GM21619 (cell line): ENCODE measurements around the gene LEO1.
A peak's percentile ranks its signal among the peaks of the same experiment; 100 is the strongest.
"Not testable (repeated sequence)": the region's sequence is repeated elsewhere in the genome, so short reads cannot be mapped to it uniquely, and the experiment has no call there.

Experiments
- ATAC-seq: cut with Tn5 transposase; IDR thresholded peaks from one replicate; pipeline ENCODE4 v1.9.1; 2021; ENCODE audit not compliant: unreplicated experiment

The LEO1 gene

DNA sequence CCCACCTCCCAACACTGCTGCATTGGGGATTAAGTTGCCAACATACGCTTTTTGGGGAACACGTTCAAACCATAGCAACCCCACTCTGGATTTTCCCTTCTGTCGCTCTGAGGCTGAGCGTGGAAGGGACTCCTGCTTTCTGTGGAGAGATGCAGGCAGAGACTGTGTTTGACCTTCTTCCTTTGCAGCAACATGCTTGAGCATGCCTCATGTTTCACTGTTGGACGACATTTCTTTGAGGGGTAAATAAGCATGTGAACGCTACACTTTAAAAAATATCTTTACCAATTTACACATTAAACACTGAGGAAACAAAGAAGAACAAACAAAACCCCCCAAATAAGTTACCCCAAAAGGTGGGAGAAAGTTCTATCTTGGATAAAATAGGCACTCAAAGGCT, 33.2 kb upstream of the LEO1 start:
- ATAC-seq = no peak

- no peak for ATAC-seq
These were observed 32.1 kb upstream of the LEO1 start for GRCh38 chr15:52003710-52004109.

DNA sequence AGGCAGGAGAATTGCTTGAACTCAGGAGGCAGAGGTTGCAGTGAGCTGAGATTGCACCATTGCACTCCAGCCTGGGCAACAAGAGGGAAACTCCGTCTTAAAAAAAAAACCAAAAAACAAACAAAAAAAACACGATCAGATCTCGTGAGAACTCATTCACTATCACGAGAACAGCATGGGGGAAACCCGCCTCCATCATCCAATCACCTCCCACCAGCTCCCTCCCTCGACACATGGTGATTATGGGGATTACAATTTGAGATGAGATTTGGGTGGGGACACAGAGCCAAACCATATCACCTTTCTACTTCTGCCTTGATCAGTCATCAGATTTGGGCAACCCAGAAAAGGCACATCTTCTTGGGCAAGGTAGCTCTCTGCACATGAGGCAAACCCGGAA, 31.5 kb upstream of the LEO1 start:
- not testable (repeated sequence) for ATAC-seq

- no peak for ATAC-seq
These were observed 30.8 kb upstream of the LEO1 start for GRCh38 chr15:52002351-52002750.

- ATAC-seq = no peak
These were observed 21.4 kb upstream of the LEO1 start for GRCh38 chr15:51992953-51993352.

DNA sequence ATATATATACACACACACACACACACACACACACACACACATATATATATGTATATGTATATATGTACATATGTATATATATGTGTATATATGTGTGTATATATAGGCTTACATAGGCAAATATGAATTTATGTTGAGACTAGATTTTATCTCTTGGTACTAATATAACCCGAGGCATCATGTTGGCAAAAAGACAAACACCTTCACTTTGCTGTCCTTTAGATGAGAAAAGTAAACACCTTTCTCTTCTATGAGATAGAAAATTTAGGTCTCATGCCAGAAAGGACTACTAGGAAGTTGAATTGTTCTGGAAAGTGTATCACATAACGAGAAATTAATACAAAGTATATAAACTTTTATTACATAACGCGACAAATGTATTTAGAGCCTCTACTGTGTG, 19.6 kb upstream of the LEO1 start:
- no peak for ATAC-seq

GRCh38 chr15:51982770-51983103, 11.2 kb upstream of the LEO1 start:
- ATAC-seq = no peak

- ATAC-seq = peak; percentile 90
These were observed 10.6 kb upstream of the LEO1 start for GRCh38 chr15:51982013-51982769.

DNA sequence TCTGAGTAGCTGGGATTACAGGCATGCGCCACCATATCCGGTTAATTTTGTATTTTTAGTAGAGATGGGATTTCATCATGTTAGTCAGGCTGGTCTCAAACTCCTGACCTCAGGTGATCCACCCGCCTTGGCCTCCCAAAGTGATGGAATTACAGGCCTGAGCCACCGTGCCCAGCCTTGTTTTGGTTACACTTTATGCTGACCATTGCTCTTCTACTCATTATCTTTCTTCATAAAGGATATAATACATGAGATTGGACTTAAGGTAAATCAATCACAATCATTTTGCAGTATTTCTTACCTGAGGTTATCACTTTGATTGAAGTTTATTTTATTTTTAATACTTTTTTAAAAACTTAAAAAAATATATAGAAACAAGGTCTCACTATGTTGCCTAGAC, 2.2 kb upstream of the LEO1 start:
- ATAC-seq = no peak

DNA sequence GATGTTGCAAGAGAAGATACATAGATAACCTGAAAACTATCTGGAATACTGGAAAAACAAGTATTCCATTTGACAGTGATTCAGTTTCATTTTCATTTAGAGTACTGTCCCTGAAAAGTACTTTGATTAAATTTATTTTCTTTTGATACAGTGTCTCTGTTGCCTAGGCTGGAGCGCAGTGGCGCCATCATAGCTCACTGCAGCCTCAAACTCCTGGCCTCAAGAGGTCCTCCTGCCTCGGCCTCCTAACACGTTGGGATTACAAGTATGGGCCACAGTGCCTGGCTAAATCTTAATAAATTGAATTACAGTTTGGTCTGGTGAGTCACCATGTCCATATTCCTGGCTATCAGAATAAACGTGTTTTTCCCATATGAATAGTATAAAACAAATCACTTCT, 1.6 kb upstream of the LEO1 start:
- no peak for ATAC-seq

DNA sequence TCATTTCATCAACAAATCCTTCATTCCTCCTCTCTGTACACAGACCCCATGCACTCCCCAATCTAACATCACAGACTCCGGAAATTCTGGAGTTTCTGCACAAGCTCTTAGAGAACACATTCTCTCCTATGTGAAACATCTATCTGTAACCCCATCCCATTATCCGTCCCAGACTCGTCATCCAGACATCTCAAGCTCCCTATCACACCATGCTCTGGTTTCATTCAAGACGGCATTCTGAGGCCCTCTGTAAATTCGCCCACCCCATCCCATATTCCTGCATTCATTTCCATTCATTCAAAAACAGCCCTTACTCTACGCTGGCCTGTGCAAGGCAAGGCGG, 575 bp downstream of the LEO1 start:
- ATAC-seq = no peak

DNA sequence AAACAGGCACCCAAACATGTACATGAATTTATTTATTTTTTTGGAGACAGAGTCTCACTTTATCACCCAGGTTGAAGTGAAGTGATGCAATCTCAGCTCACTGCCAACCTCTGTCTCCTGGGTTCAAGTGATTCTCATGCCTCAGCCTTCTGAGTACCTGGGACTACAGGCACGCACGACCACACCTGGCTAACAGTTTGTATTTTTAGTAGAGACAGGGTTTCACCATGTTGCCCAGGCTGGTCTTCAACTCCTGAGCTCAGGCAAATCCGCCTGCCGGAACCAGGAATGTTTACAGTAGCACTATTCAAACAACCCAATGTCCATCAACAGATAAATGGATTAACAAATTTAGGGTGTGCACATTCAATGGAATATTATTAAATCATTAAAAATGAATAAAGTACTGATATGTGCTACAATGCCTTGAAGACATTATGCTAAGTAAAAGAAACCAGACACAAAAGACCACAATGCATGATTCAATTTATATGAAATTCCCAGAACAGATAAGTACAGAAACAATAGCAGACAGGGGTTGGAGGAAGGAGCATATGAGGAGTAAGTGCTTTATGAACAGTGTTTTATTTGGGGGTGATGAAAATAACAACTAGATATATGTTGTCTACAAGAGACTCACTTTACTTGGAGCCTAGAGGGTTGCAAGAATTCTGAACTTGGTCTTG, 1.3 kb downstream of the LEO1 start:
- ATAC-seq = no peak

GRCh38 chr15:51969728-51970127, 1.9 kb downstream of the LEO1 start:
- ATAC-seq = no peak

GRCh38 chr15:51967583-51967982, 4.0 kb downstream of the LEO1 start:
- no peak for ATAC-seq

GRCh38 chr15:51966192-51966591, 5.4 kb downstream of the LEO1 start:
- no peak for ATAC-seq

DNA sequence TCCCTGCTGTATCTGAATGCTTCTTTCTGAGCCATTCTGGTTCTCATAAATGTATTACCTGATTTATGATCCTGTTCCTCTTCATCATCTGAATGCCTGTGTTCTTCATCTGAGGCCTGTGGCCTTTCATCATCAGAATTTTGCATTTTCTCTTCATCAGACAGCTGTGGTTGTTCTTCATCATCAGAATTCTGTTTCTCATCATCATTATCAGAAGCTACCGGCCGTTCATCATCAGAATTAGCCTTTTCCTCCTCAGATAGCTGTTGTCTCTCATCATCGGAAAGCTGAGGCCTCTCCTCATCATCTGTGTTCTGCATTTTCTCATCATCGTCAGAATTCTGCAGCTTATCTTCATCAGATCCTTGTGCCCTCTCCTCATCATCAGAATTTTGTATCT, 5.9 kb downstream of the LEO1 start:
- no peak for ATAC-seq

- ATAC-seq = no peak
These were observed 16.1 kb downstream of the LEO1 start for GRCh38 chr15:51955504-51955903.

DNA sequence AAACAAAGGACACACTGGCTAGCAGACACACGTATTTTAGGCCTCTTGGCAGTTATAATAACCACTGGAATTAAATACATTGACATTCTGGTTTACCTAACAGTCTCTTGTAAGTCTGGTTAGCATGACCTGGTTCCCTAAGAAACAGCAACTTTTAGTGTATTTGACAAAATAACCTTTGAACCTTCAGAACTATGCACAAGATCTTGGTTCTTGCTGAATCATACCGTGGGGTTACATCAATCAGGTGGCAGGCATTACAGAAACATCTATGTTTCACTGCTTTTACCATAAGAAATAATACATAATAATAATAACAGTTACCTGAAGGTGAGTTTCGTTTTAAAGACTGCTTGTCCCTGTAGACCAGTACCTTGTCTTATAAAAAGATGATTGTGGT, 18.8 kb downstream of the LEO1 start:
- ATAC-seq = no peak

- ATAC-seq = no peak
These were observed 24.5 kb downstream of the LEO1 start for GRCh38 chr15:51947124-51947523.

DNA sequence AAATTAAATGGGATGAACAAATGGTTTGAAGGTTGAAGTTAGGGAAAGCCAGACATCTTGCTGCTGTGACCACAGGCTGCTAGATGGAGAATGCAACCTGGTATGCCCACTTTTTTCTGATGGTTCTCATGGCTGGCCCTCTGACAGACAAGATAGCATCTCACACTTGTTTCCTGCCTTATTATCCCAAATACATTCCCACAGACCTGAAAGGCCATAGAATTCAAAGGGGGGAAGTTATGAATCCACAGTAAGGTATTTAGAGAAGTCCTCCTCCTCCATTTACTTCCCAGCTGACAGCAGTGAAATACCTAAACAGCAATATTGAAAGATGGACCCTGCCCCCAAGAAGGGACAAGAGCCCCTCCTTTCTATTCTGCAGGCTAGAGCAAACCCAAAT, 32.4 kb downstream of the LEO1 start:
- no peak for ATAC-seq

GRCh38 chr15:51938286-51938685, 33.3 kb downstream of the LEO1 start:
- ATAC-seq = no peak

- peak; percentile 9 for ATAC-seq
These were observed 35.5 kb downstream of the LEO1 start for GRCh38 chr15:51936105-51936478.

DNA sequence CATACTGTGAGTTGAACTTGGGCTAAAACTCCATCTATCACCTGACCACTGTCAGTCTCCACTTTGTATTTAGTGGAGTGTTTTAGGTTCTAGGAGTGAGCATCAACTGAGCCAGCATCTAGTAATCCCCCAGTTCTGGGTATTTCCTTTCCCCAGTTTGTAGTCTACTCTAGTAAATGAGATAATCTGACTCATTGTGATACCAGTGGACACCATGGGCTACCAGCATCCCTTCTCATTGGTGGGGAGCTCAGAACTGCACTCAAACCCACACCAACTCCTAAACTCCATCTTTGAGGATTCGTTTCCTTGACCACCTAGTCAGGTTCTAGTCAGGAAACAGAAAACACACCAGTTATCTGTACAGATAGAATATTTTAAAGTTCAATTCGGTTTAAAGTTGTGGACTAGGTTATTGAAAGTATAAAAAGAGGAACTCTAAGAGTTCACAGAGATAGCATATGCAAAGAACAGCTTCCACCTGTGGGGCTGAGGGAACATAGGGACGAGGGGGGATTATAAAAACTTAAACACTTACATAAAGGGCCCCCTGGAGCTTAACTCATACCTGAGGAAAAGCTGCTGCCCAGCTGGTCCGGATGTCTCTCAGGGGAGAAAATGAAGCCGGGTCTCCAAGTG, 36.0 kb downstream of the LEO1 start:
- peak; percentile 94 for ATAC-seq
